GM19099 (cell line): ENCODE data around the gene MYOM3.

ENCODE experiments used
- POLR2A ChIP-seq: IDR thresholded peaks from 3 replicates; pipeline ENCODE4 v1.6.1; 2011; ENCODE audit warnings: low read depth; ENCODE audit not compliant: insufficient read length; ENCODE audit errors: extremely low read depth

Gene MYOM3

DNA sequence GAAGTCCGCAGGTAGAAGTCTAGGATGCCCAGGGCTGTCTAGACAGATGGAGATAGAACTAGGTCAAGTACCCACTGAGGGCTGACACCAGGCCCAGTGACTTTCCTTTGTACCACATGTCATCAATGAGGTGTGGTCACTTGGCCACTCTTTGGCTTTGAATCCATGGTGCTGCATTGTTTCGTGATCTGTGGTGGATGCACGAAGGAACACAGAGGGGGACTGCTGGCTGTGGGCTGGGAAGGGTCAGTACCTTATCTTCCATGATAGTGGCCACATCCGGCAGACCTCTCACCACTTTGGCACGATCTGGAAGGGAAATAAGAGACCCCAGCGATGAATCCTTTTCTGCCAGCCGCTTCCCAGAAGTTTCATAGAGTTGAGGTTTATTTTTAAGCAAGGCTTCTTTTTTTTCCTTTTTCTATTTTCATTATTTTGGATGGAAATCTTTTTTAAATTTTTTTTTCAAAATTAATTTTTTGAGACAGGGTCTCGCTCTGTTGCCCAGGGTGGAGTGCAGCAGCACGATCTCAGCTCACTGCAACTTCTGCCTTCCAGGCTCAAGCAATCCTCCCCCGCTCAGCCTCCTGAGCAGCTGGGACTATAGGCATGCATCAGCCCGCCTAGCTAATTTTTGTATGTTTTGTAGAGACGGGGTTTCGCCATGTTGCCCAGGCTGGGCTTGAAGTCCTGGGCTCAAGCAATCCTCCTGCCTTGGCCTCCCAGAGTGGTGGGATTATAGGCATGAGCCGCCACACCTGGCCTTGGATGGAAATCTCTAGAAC is 53.1 kb downstream of the MYOM3 start:
- TF ChIP-seq POLR2A = no peak

- no peak for TF ChIP-seq POLR2A
Observed at GRCh38 chr1:24057171-24057570, 54.8 kb downstream of the MYOM3 start.

DNA sequence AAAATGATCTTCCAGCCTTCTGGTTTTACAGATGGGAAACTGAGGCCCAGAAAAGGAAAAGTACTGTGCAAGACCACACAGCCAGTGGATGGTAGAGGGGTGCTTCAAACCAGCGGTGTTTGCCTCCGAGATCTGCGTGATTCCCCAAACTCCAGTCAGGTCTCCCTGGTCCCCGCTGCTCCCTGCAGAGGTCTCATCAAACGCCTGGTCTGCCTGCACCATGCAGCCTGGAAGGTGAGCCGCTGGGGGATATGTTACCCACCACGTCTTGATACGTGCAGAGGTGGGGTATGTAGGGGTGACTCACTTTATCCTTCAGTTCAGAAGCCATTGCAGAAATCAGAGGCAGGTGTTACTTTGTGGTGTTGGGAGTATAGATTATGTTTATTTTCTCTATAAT is 56.3 kb downstream of the MYOM3 start:
- no peak for TF ChIP-seq POLR2A

- TF ChIP-seq POLR2A = no peak
Observed at GRCh38 chr1:24052220-24052619, 59.7 kb downstream of the MYOM3 start.

DNA sequence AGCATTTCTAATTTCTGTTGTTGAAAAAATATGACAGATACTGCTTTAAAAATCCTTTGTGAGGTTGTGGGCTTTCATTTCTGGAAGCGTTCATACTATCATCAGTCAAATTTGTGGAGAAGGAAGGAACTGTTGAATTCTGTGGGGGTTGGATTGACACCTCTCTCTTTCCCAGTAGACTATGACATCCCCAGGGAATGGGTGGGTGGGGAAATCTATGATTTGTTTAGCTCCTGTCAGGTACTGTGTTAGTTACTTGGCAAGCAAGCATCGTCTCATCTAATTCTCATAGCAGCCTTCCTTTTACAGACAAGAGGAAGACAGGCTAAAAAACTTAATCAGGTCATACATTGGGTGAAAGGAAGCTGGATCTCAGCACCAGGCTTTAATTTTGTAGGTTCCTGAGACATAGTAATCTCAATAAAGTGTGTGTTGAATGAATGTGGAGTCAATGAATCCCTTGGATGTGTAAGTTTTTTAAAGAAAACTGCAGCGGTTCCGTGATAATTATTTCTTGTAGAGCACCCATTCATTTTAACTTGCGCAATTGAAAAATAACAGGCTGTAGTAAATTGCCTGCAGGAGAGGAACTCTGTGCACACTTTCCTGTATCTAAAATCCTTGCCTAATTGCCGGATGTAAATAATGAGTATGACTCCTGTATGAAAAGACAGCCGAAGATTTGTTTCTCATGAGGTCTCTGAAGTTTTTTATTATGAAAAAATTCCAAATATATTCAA is 60.6 kb downstream of the MYOM3 start:
- no peak for TF ChIP-seq POLR2A

GRCh38 chr1:24049733-24050132 is 62.2 kb downstream of the MYOM3 start:
- no peak for TF ChIP-seq POLR2A

GRCh38 chr1:24048205-24048869 is 63.6 kb downstream of the MYOM3 start:
- no peak for TF ChIP-seq POLR2A

DNA sequence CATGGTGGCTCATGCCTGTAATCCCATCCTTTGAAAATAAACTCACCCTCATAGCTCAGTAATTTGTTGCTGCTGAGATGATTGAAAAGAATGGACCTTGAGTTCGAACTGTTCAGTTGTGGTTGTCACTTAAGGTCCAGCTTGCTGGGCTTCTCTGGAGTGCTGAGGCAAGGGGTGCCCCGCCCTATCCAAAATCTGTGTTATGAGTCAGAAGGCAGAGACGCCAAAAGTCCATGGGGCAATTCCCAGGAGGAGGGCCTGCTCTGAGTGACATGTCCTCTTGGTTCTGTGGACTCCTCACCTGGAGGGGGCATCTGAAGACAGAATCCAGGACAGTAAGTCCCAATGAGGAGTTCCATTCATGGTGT is 64.8 kb downstream of the MYOM3 start:
- no peak for TF ChIP-seq POLR2A

GRCh38 chr1:24045771-24046170 is 66.2 kb downstream of the MYOM3 start:
- no peak for TF ChIP-seq POLR2A

- TF ChIP-seq POLR2A = no peak
Observed at GRCh38 chr1:24043345-24044032, 68.4 kb downstream of the MYOM3 start.

DNA sequence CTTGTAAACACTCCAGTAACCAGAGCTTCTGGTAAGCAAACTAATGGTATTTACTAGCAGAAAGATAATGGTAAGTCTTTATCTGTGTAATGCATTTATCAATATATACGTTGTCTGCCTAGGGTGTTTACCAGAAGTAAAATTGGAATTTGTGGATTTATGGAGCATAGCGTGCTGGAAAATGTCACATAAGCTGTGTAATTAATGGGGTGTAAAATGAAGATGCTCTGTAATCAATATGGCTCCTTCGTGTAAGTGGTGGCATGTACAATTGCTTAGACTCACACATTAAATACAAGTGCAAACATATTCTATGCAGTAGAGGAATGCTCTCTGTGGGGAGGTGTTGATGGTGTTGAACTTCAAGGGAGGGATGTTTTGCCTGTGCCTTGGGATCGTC is 69.6 kb downstream of the MYOM3 start:
- no peak for TF ChIP-seq POLR2A

DNA sequence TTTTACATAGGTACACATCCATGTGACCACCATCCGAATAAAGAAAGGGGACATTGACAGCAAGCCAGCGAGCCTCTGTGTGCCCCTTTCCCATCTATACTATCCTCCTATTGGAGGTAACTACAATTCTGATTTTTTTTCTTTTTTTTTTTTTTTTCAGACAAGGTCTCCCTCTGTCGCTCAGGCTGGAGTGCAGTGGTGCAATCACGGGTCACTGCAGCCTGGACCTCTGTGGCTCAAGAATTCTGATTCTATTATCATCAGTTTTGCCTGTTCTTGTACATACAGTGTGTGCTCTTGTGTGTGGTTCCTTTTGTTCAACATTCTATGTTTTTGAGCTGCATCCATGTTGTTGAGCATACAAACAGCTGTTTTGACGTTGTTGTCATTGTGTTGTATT is 75.8 kb downstream of the MYOM3 start:
- no peak for TF ChIP-seq POLR2A

GRCh38 chr1:24032981-24033380 is 79.0 kb downstream of the MYOM3 start:
- no peak for TF ChIP-seq POLR2A

DNA sequence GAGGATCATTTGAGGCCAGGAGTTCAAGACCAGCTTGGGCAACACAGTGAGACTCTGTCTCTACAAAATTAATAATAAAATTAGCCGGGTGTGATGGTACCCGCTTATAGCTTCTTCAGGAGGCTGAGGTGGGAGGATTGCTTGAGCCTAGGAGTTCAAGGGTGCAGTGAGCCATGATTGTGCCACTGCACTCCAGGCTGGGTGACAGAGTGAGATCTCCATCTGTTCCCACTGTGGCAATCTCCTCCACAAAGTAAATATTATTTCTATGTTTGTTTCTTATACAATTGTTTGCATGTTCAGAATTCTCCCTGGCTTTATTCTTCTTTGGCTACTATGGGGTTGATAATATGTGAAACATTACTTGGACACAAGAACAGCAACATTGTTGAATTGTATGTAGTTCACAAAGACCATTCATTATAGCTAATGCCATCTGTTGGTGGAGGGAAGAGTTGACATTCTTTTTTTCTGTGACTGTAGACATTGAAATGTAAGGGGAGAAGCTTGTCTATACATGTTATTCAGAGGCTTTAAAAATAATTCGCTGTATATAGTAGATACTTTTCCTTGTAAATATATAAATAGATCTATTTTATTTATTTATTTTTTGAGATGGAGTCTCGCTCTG is 84.0 kb downstream of the MYOM3 start:
- no peak for TF ChIP-seq POLR2A
